ENCODE results near the gene SORCS2. TPM values are rescaled to one million over a fixed set of nuclear protein-coding genes. Genes with fewer than 3 reads are reported as not detected.

Gene SORCS2
- polyA plus RNA-seq, 1 of the 3 experiments (the other 2 are of a cell fraction) = 1.6 TPM

- TF ChIP-seq, protein P1, sequence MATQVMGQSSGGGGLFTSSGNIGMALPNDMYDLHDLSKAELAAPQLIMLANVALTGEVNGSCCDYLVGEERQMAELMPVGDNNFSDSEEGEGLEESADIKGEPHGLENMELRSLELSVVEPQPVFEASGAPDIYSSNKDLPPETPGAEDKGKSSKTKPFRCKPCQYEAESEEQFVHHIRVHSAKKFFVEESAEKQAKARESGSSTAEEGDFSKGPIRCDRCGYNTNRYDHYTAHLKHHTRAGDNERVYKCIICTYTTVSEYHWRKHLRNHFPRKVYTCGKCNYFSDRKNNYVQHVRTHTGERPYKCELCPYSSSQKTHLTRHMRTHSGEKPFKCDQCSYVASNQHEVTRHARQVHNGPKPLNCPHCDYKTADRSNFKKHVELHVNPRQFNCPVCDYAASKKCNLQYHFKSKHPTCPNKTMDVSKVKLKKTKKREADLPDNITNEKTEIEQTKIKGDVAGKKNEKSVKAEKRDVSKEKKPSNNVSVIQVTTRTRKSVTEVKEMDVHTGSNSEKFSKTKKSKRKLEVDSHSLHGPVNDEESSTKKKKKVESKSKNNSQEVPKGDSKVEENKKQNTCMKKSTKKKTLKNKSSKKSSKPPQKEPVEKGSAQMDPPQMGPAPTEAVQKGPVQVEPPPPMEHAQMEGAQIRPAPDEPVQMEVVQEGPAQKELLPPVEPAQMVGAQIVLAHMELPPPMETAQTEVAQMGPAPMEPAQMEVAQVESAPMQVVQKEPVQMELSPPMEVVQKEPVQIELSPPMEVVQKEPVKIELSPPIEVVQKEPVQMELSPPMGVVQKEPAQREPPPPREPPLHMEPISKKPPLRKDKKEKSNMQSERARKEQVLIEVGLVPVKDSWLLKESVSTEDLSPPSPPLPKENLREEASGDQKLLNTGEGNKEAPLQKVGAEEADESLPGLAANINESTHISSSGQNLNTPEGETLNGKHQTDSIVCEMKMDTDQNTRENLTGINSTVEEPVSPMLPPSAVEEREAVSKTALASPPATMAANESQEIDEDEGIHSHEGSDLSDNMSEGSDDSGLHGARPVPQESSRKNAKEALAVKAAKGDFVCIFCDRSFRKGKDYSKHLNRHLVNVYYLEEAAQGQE (IDR thresholded peaks at IDR 0.05; ENCODE audit: low read depth, low read length) = no peak
These were observed 523.1 kb downstream of the SORCS2 start (continued) for GRCh38 chr4:7715271-7716009.

- no peak overlapping the region for H3K4me3 ChIP-seq (ENCODE audit: low read depth in 2 of 2, low read length in 1 of 2)
- peaks cover 6% of the 10 kb centered on the region for H3F3A ChIP-seq (replicated peaks; ENCODE audit: insufficient read depth)
- POLR2A ChIA-PET = interaction anchor here (0.6 kb wide), 1 partner anchor 177 kb away, joined by 3 read pairs; no protein-coding TSS in a partner anchor
- H3K4me2 ChIP-seq = no peak overlapping the region
- H3K9me3 ChIP-seq = no peaks in the 10 kb centered on the region
- H3K79me2 ChIP-seq (ENCODE audit: insufficient read depth) = no peaks in the 10 kb centered on the region
- no peaks in the 10 kb centered on the region for H3K9me2 ChIP-seq
- 74% methylated on average over 6 of the region's 6 CpGs for WGBS (ENCODE audit: low lambda C conversion rate)
- no peaks in the 10 kb centered on the region for H4K20me1 ChIP-seq (ENCODE audit: insufficient read depth)
- no peak for DNase-seq
- H3K9ac ChIP-seq = no peak overlapping the region
- H3K4me1 ChIP-seq (ENCODE audit: control insufficient read depth in 1 of 2, insufficient read depth in 2 of 2, low read depth in 1 of 2, low read length in 1 of 2) = no peaks in the 10 kb centered on the region; a peak in 1 of 4 replicates
- CTCF ChIA-PET = interaction anchor here (1.2 to 1.3 kb wide), 2 partner anchors 255 to 523 kb away, joined by 3 to 5 read pairs; no protein-coding TSS in a partner anchor
- TF ChIP-seq ZBTB33 (IDR thresholded peaks at IDR 0.05; ENCODE audit: borderline replicate concordance, low read depth) = no peak
- TF ChIP-seq RAD21 (IDR thresholded peaks at IDR 0.05; ENCODE audit: low read length) = no peak
- TF ChIP-seq, protein P2, sequence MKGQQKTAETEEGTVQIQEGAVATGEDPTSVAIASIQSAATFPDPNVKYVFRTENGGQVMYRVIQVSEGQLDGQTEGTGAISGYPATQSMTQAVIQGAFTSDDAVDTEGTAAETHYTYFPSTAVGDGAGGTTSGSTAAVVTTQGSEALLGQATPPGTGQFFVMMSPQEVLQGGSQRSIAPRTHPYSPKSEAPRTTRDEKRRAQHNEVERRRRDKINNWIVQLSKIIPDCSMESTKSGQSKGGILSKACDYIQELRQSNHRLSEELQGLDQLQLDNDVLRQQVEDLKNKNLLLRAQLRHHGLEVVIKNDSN (IDR thresholded peaks at IDR 0.05; ENCODE audit: borderline replicate concordance, low read depth) = no peak
- no peak for TF ChIP-seq RCOR1 (IDR thresholded peaks at IDR 0.05; ENCODE audit: low read length)
- no peak for TF ChIP-seq GATA2 (CRISPR knock-in tag; IDR thresholded peaks at IDR 0.05)
- TF ChIP-seq, protein P3, sequence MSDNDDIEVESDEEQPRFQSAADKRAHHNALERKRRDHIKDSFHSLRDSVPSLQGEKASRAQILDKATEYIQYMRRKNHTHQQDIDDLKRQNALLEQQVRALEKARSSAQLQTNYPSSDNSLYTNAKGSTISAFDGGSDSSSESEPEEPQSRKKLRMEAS (IDR thresholded peaks at IDR 0.05; ENCODE audit: low read depth) = no peak
- H2AFZ ChIP-seq (ENCODE audit: low read depth) = no peak overlapping the region
- no peaks in the 10 kb centered on the region for H3K27me3 ChIP-seq (ENCODE audit: insufficient read depth)
- H3K27ac ChIP-seq (ENCODE audit: low read depth in 2 of 2, low read length in 1 of 2) = no peak overlapping the region
- H3K36me3 ChIP-seq (replicated peaks in 1 of 2; ENCODE audit: control insufficient read depth in 1 of 2, insufficient read depth in 2 of 2, low read length in 1 of 2) = no peaks in the 10 kb centered on the region
These were observed 523.8 kb downstream of the SORCS2 start for GRCh38 chr4:7716010-7716721.

Data from SK-N-SH (cell line).